PC-3 (cell line): ENCODE measurements around the gene DSN1. TPM values are rescaled to one million over a fixed set of nuclear protein-coding genes. Genes with fewer than 3 reads are reported as not detected.

Source experiments
- ATAC-seq: fragments of 200-7000 bp; cut with Tn5 transposase; 2 replicates; pipeline ENCODE4 v1.9.1; 2020; ENCODE audit warnings: mild to moderate bottlenecking, moderate library complexity
- BruUV-seq: library from RNA; stranded (reverse); fragments of 400-500 nt; replicated peaks from 2 replicates; lab custom pipeline; 2021; lab: Mats Ljungman, UMichigan
- CTCF ChIA-PET: fragments of 300-600 bp; sonication (Branson Sonifier 250); formaldehyde crosslinking; loops from one replicate; lab custom pipeline; 2022; ENCODE audit warnings: antibody characterized with exemption; lab: Charles Lee
- POLR2A ChIA-PET: fragments of 300-600 bp; sonication (Branson Sonifier 250); formaldehyde crosslinking; loops from one replicate; lab custom pipeline; 2022; ENCODE audit warnings: antibody characterized with exemption; ENCODE audit not compliant: unreplicated experiment; lab: Charles Lee
- DNase-seq: peaks from one replicate; pipeline ENCODE4 v3.0.0-alpha.2; 2015
- H2AFZ ChIP-seq: fragments of 300-600 bp; sonication (generic); 2 replicates; pipeline ENCODE4 v1.6.0; 2016; ENCODE audit warnings: antibody characterized with exemption, low read length
- H3F3A ChIP-seq: fragments of 300-600 bp; sonication (generic); one replicate; pipeline ENCODE4 v1.6.0; 2017; ENCODE audit warnings: antibody characterized with exemption, low read length, control low read depth, mild to moderate bottlenecking; ENCODE audit not compliant: unreplicated experiment
- H3K27ac ChIP-seq: fragments of 300-600 bp; sonication (generic); 2 replicates; pipeline ENCODE4 v1.5.1; 2016; ENCODE audit warnings: mild to moderate bottlenecking, low read length
- H3K27me3 ChIP-seq: fragments of 300-600 bp; sonication (generic); 2 replicates; pipeline ENCODE4 v1.6.1; 2016; ENCODE audit warnings: low read length, mixed read lengths
- H3K36me3 ChIP-seq: fragments of 300-600 bp; sonication (generic); 2 replicates; pipeline ENCODE4 v1.6.1; 2016; ENCODE audit warnings: low read depth, mixed run types, low read length, mixed read lengths
- H3K4me1 ChIP-seq: fragments of 300-600 bp; sonication (generic); 2 replicates; pipeline ENCODE4 v1.5.1; 2016; ENCODE audit warnings: low read length; ENCODE audit not compliant: insufficient read depth
- H3K4me2 ChIP-seq: fragments of 300-600 bp; sonication (generic); 2 replicates; pipeline ENCODE4 v1.6.0; 2016; ENCODE audit warnings: low read length
- H3K4me3 ChIP-seq: fragments of 300-600 bp; sonication (generic); 2 replicates; pipeline ENCODE4 v1.5.1; 2016; ENCODE audit warnings: mild to moderate bottlenecking, low read length, mixed read lengths
- H3K79me2 ChIP-seq: fragments of 300-600 bp; sonication (generic); 2 replicates; pipeline ENCODE4 v1.6.1; 2017; ENCODE audit warnings: low read length, mixed read lengths
- H3K9ac ChIP-seq: fragments of 300-600 bp; sonication (generic); 2 replicates; pipeline ENCODE4 v1.6.0; 2016; ENCODE audit warnings: mild to moderate bottlenecking, low read length
- H3K9me2 ChIP-seq: fragments of 300-600 bp; sonication (generic); replicated peaks from 2 replicates; pipeline ENCODE4 v1.6.1; 2016; ENCODE audit warnings: mixed run types, low read length, mixed read lengths
- H3K9me3 ChIP-seq: fragments of 300-600 bp; sonication (generic); 2 replicates; pipeline ENCODE4 v1.6.1; 2016; ENCODE audit warnings: low read length, mixed read lengths
- H4K20me1 ChIP-seq: fragments of 300-600 bp; sonication (generic); 2 replicates; pipeline ENCODE4 v1.6.1; 2016; ENCODE audit warnings: low read length, mixed read lengths
- CTCF ChIP-seq: fragments of 300-600 bp; sonication (generic); conservative IDR thresholded peaks from 2 replicates; pipeline ENCODE4 v1.5.1; 2017; ENCODE audit warnings: antibody characterized with exemption, low read depth, mild to moderate bottlenecking, low read length
- EZH2 ChIP-seq: fragments of 300-600 bp; sonication (generic); IDR thresholded peaks from one replicate; pipeline ENCODE4 v1.6.1; 2017; ENCODE audit warnings: antibody characterized with exemption, mild to moderate bottlenecking, low read length; ENCODE audit not compliant: unreplicated experiment
- EZH2phosphoT487 ChIP-seq: fragments of 300-600 bp; sonication (generic); IDR thresholded peaks from 2 replicates; pipeline ENCODE4 v1.6.1; 2018; ENCODE audit warnings: mild to moderate bottlenecking, antibody characterized with exemption, low read length, borderline replicate concordance
- intact Hi-C: fragments of 100-400 bp; cut with micrococcal nuclease; formaldehyde crosslinking; loops from 2 replicates; pipeline ENCODE4 v1.9.0; 2023
- total RNA-seq: library from RNA; depleted of rRNA; stranded (reverse); fragments of >200 nt; gene quantifications from 2 replicates; pipeline ENCODE4 v1.2.3, GENCODE V29; 2014

The DSN1 gene
- total RNA-seq, 1 experiment from 2014 or later, result 39.8 TPM

- H3K79me2 ChIP-seq, result no peaks in the 10 kb centered on the region
- H3F3A ChIP-seq, result no peaks in the 10 kb centered on the region
- TF ChIP-seq CTCF (no peak), EZH2phosphoT487 (no peak), EZH2 (no peak)
- ChIA-PET POLR2A (no interaction called here), CTCF (no interaction called here)
- BruUV-seq, result no TSS peak
- H3K4me3 ChIP-seq, result no peak overlapping the region
- no peak overlapping the region for H3K4me2 ChIP-seq
- intact Hi-C loops, result no loop called here
- H3K9me2 ChIP-seq, result no peaks in the 10 kb centered on the region
- no peak overlapping the region for H2AFZ ChIP-seq
- no peaks in the 10 kb centered on the region for H3K27me3 ChIP-seq
- no peaks in the 10 kb centered on the region for H3K9me3 ChIP-seq
- DNase-seq (no peak), ATAC-seq (peak; percentile 45; the same call in 1 of the 2 replicates)
- peaks cover 13% of the 10 kb centered on the region for H3K36me3 ChIP-seq
- no peaks in the 10 kb centered on the region for H3K4me1 ChIP-seq
- H4K20me1 ChIP-seq, result no peaks in the 10 kb centered on the region
- no peak overlapping the region for H3K9ac ChIP-seq
- no peak overlapping the region for H3K27ac ChIP-seq
Measured at GRCh38 chr20:36821964-36822437, 48.4 kb upstream of the DSN1 start.

GRCh38 chr20:36820928-36821327 lies 47.4 kb upstream of the DSN1 start:
- no peak for ATAC-seq
- Histone ChIP-seq H3K27ac (no peak overlapping the region), H3K4me2 (no peak overlapping the region), H4K20me1 (no peaks in the 10 kb centered on the region), H3K9me3 (no peaks in the 10 kb centered on the region), H3K4me1 (no peaks in the 10 kb centered on the region), H3K79me2 (no peaks in the 10 kb centered on the region), H3K4me3 (no peak overlapping the region), H3K9me2 (no peaks in the 10 kb centered on the region), H3K9ac (no peak overlapping the region), H3K27me3 (no peaks in the 10 kb centered on the region), H3F3A (no peaks in the 10 kb centered on the region), H2AFZ (no peak overlapping the region), H3K36me3 (peaks cover 18% of the 10 kb centered on the region)
- ChIA-PET POLR2A (no interaction called here), CTCF (no interaction called here)
- no peak for TF ChIP-seq EZH2phosphoT487
- TF ChIP-seq CTCF, result no peak
- no peak for TF ChIP-seq EZH2
- intact Hi-C loops, result no loop called here
- no peak for DNase-seq
- no TSS peak for BruUV-seq

- Histone ChIP-seq H3K9me3 (no peaks in the 10 kb centered on the region), H3F3A (no peaks in the 10 kb centered on the region), H3K27ac (no peak overlapping the region), H3K79me2 (no peaks in the 10 kb centered on the region), H3K4me2 (no peak overlapping the region), H3K9me2 (no peaks in the 10 kb centered on the region), H2AFZ (no peak overlapping the region), H3K9ac (no peak overlapping the region), H3K36me3 (peaks cover 15% of the 10 kb centered on the region; the same call in 1 of the 2 replicates), H3K27me3 (no peaks in the 10 kb centered on the region), H4K20me1 (no peaks in the 10 kb centered on the region), H3K4me3 (no peak overlapping the region), H3K4me1 (no peaks in the 10 kb centered on the region)
- POLR2A ChIA-PET, result no interaction called here
- TF ChIP-seq EZH2phosphoT487, result no peak
- no peak for TF ChIP-seq CTCF
- TF ChIP-seq EZH2, result no peak
- ATAC-seq, result no peak
- CTCF ChIA-PET, result interaction anchor here (1.2 kb wide), 1 partner anchor 12 kb away, joined by 3 read pairs; no protein-coding TSS in a partner anchor
- intact Hi-C loops, result no loop called here
- DNase-seq, result no peak
- BruUV-seq, result no TSS peak
Measured at GRCh38 chr20:36820073-36820472, 46.5 kb upstream of the DSN1 start.
